ENCODE data around the gene TRAF2. TPM values are rescaled to one million over a fixed set of nuclear protein-coding genes. Genes with fewer than 3 reads are reported as not detected.

Gene TRAF2
- total and polyA plus RNA-seq, 2 donors (not counting 3 experiments of a cell fraction or from before 2014, with no cell fraction given): 10.9 to 23.1 TPM

DNA sequence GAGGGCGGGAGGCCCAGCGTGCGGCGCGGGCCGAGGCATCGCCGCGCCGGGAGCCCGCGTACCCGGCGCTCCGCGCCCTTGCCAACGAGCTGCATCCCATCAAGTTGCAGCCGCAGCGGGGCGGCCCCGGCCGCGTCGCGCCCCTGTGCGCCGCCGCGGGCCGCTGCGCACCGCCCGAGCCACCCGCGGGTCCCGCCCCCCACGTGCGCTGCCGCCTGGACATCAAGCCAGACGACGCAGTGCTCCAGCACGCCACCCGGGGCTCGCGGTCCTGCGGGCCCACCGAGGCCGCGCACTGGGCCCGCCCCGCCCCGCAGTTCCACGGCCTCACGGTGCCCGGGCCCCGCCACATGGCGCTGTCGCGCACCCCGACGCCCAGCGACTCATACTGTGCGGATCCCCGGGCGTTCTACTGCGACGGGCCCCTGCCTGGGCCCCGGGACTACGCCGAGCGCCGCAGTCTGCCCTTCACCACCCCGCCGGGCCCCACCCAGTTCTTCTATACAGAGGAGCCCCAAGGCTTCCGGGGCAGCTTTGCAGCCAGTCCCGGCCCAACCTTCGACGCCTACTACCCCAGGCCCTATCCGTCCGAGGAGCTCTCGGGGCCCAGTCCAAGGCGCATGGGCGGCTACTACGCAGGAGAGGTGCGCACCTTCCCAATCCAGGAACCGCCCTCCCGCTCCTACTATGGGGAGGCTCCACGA, 41.4 kb upstream of the TRAF2 start:
- H3K27me3 ChIP-seq (ENCODE audit: control insufficient read depth in 2 of 2, insufficient read depth in 2 of 2, low read length in 2 of 2): peaks cover 10 to 28% of the 10 kb centered on the region in 2 experiments
- dilution Hi-C loops (cut with MboI; ENCODE audit: extremely low pct_ligation_motif_present, low sequenced_read_pairs) (no loop called here), intact Hi-C loops (cut with micrococcal nuclease) (loop anchor here (5.0 kb wide), 3 partner anchors 38 to 152 kb away; partner anchors contain the start of genes CLIC3, RABL6 and TMEM141)
- peaks cover 9% of the 10 kb centered on the region for H3K4me1 ChIP-seq (ENCODE audit: control insufficient read depth, extremely low read depth, insufficient read depth, low read length)
- CTCF ChIA-PET: interaction anchor here (0.6 to 1.4 kb wide), 3 partner anchors 10 to 190 kb away, joined by 3 to 4 read pairs (median 3); no protein-coding TSS in a partner anchor
- BruUV-seq (replicated peaks): no TSS peak
- H3K9me3 ChIP-seq (replicated peaks; ENCODE audit: control insufficient read depth, insufficient read depth, low read length): no peaks in the 10 kb centered on the region
- H3K27ac ChIP-seq (ENCODE audit: insufficient read depth, low read depth, low read length): no peak overlapping the region
- H2AFZ ChIP-seq (ENCODE audit: low read depth, low read length): no peak overlapping the region
- no peaks in the 10 kb centered on the region for H3K9me1 ChIP-seq (replicated peaks; ENCODE audit: control insufficient read depth, extremely low read depth, insufficient read depth, low read length)
- H4K20me1 ChIP-seq (replicated peaks; ENCODE audit: control insufficient read depth, extremely low read depth, insufficient read depth, low read length): no peaks in the 10 kb centered on the region
- H3K36me3 ChIP-seq (ENCODE audit: control insufficient read depth in 2 of 2, extremely low read depth in 1 of 2, insufficient read depth in 2 of 2, low read length in 2 of 2): peaks cover 0 to 2% of the 10 kb centered on the region in 2 experiments
- no peak overlapping the region for H3K4me3 ChIP-seq (replicated peaks in 1 of 3; ENCODE audit: insufficient read depth in 1 of 3, low read depth in 1 of 3, low read length in 3 of 3)
- TF ChIP-seq MAX (IDR thresholded peaks at IDR 0.05; ENCODE audit: insufficient read depth, insufficient read length): no peak
- no peak for TF ChIP-seq JUN (IDR thresholded peaks at IDR 0.05; ENCODE audit: borderline replicate concordance, insufficient read depth, insufficient read length, low read depth)
- TF ChIP-seq FOS (IDR thresholded peaks at IDR 0.05; ENCODE audit: borderline replicate concordance, insufficient read depth, low read length): no peak
- TF ChIP-seq EZH2 (IDR thresholded peaks at IDR 0.05; ENCODE audit: borderline replicate concordance, low read depth, low read length, severe bottlenecking): no peak
- TF ChIP-seq, protein P1, sequence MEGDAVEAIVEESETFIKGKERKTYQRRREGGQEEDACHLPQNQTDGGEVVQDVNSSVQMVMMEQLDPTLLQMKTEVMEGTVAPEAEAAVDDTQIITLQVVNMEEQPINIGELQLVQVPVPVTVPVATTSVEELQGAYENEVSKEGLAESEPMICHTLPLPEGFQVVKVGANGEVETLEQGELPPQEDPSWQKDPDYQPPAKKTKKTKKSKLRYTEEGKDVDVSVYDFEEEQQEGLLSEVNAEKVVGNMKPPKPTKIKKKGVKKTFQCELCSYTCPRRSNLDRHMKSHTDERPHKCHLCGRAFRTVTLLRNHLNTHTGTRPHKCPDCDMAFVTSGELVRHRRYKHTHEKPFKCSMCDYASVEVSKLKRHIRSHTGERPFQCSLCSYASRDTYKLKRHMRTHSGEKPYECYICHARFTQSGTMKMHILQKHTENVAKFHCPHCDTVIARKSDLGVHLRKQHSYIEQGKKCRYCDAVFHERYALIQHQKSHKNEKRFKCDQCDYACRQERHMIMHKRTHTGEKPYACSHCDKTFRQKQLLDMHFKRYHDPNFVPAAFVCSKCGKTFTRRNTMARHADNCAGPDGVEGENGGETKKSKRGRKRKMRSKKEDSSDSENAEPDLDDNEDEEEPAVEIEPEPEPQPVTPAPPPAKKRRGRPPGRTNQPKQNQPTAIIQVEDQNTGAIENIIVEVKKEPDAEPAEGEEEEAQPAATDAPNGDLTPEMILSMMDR (IDR thresholded peaks at IDR 0.05; ENCODE audit: extremely low read depth in 1 of 2, insufficient read depth in 1 of 2, low read depth in 1 of 2, low read length in 2 of 2): no peak
- no peak for TF ChIP-seq MYC (IDR thresholded peaks at IDR 0.05; ENCODE audit: low read depth, low read length)
- no peak for TF ChIP-seq GATA2 (IDR thresholded peaks at IDR 0.05; ENCODE audit: insufficient read depth, insufficient read length, low read depth, low read length)
- no peak for TF ChIP-seq POLR2AphosphoS5 (IDR thresholded peaks at IDR 0.05; ENCODE audit: insufficient read depth, low read depth, low read length)
- TF ChIP-seq POLR2A (IDR thresholded peaks at IDR 0.05; ENCODE audit: low read depth, low read length): no peak
- FAIRE-seq (no peak), DNase-seq (ENCODE audit: low read depth, low spot score) (no peak)
- POLR2A ChIA-PET: no interaction called here
- no peaks in the 10 kb centered on the region for H3K79me2 ChIP-seq (ENCODE audit: control insufficient read depth, insufficient read depth, low read length)
- H3K4me2 ChIP-seq (ENCODE audit: insufficient read depth, low read length): no peak overlapping the region
- no peak overlapping the region for H3K9ac ChIP-seq (replicated peaks; ENCODE audit: extremely low read depth, insufficient read depth, low read length)
